NCI-H2196 treated with DMSO at 0.1 percent for 48 hours (cell line): Measurements from ENCODE around the gene PET100.

Source experiments
- DNase-seq: peaks from one replicate; lab custom pipeline; 2025; ENCODE audit not compliant: unreplicated experiment; lab: John Stamatoyannopoulos, UW

The PET100 gene, protein sequence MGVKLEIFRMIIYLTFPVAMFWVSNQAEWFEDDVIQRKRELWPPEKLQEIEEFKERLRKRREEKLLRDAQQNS

DNA sequence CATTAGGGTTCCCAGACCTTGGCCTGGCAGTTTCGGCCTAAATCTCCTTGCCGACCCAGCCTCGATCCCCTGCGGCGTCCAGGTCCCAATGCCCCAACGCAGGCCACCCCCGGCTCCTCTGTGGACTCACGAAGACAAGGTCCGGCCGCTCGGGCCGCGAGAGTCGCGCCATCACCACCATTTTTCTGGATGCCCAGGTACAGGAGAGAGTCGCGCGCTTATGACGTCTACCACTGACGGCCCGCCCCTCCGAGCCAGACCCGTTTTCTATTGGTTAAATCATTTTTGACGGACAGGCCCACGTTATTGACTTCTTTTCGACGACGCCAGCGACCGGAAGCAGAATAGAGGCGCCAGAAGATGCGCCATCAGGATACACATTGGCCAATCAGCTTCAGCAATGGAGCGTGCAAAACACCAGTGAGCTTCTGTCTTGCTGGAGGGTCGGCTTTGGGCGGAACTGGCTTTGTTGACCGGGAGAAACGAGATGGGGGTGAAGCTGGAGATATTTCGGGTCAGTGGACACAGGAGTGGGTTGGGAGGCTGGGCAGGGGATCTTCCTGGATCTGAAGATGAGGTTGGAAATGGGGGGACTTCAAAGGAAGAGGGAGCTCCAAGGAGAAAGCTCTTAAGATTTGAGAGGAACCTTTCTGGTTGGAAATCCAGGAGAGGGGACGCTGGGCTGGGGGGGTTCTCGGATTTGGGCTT is at the start of gene PET100, which contains the start of gene XAB2:
Gene PET100 (plus strand): TSS at position 447 of the 708 bp plus-strand sequence. CDS start 41 bp downstream, at position 488.
Gene XAB2 (minus strand): TSS at position 199 of the 708 bp plus-strand sequence. CDS start 18 bp downstream, at position 181.
- peak; percentile 96 for DNase-seq

DNA sequence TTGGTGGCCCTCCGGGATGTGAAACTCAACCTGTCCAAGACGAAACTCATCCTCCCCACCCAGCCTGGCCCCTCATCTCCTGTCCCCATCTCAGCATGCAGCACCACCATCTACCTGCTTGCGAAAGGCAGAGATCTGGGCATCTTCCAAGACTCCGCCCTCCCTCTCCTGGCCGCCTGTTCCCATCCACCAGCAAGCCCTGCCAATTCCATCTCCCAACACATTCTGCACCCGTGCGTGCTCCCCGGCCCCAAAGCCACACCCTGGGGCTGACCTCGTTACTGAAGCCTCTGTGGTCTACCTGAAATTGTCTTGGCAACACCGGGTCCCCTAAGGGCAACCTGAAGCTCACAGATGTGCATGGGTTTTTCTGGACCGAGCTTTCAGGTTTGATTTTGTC is 47.1 kb upstream of the PET100 start:
- DNase-seq, result no peak

DNA sequence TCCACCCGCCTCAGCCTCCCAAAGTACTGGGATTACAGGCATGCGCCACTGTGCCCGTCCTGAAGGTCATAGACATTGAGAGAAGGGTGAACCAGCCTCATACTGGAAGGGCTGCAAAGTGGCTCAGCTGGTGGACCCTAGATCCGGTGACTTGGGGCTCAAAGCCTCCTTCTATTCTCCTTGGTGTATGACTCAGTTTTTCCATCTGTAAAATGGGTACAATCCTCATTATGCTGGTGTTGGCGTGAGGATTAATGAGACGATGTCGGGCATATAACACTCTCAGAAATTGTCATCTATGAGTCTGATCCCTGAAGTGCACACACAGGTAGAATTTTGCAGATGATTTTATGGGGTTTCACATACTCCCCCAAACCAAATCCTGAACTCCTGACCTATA is 39.8 kb upstream of the PET100 start:
- DNase-seq, result no peak

DNA sequence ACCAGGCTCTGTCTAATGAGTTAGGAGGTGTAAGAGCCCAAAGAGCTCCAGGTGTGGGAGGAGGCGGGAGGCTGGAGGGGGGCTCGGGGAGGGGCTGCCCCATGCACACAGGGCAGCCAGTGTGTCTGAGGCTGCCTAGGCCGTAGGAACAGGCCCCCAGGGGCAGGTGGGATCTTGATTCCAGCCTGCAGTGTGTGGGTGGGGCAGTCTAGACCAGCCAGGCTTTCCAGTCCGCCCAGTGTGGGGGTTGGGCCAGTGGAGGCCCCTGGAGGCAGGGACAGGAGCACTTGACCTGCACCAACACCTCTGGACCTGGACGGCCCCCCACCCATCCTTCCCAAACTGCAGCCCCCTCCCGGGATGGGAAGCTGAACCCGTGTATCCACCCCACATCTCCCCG is 39.3 kb upstream of the PET100 start:
- DNase-seq, result no peak

DNA sequence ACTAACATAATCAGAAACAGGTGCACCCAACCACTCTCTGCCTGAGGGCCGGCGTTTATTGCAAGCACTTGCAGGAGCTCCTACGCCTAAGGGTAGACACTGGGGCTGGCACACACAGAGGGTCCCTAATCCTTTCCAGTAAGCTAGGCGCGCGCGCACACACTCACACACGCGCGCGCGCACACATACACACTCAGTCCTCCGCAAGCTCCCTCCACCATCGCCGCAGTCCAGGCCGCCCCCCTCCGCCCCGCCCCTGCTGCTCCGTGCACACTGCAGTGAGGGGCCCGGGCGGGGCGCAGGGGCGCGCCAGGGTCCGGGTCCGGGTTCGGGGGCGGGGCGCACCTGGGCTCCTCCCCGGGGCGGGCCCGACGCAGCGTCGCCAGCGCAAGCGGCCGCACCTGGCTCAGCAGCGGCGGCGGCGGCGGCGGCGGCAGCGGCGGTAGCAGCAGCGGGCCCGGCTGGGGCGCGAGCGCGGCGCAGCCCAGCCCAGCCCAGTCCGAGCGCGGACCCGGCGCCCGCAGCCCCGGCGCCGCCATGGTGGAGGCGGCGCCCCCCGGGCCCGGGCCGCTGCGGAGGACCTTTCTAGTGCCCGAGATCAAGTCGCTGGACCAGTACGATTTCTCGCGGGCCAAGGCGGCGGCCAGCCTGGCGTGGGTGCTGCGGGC is 34.0 kb upstream of the PET100 start, which contains the start of gene CAMSAP3:
Gene CAMSAP3 (plus strand): TSS at position 398 of the 668 bp plus-strand sequence. CDS start 140 bp downstream, at position 538.
- peak; percentile 58 for DNase-seq

DNA sequence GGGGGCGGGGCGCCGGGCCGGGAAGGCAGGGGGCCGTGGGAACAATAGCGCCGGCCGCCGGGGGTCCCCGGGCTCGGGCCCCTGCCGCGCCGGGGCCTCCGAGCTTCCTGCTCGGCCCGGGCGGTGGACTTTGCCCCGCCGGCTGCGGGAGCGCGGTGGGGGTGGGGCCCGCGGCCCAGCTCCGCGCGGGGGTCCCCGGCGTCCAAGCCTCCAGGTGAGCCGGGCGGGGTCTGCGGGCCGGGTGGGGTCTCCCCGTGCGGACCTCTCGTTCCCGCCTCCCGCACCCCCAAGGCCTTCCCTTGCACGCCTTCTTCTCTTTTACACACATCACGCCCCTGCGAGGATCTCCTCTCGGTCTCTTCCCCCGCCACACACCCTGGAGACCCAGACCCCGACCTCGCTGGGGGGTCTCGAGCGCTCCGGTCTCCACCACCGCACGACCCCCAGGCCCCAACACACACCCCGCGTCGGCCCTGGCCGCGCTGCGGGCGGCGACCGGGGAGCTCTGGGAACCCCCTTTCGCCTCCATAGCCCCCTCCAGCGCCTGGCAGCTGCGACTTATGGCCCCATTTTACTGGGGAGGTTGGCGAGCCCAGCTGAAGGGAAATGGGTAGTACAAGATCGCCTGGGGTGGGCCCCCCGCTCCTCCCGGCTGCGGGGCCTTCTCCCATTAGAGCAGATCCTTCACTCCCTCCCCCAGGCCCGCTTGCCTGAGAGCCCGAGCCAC is 33.2 kb upstream of the PET100 start:
- DNase-seq, result no peak

DNA sequence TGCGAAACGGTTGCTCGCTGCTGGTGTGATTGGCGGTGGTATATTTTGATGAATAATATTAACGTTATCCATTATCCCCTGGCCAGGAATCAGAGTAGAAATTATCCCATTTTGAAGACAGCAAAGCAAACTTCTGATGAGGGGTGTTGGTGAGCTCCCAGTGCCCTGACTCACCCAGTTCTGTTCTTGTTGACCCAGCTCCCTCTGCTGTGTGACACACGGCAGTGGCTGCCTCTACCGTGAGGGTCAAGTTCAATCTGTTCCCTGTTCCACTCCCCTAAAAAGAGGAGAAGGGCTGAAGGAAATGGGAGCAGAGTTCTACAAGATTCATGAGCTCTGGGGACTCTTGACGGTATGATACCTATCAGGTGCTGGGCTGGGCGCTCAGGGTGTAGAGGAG is 31.9 kb upstream of the PET100 start:
- DNase-seq, result no peak

DNA sequence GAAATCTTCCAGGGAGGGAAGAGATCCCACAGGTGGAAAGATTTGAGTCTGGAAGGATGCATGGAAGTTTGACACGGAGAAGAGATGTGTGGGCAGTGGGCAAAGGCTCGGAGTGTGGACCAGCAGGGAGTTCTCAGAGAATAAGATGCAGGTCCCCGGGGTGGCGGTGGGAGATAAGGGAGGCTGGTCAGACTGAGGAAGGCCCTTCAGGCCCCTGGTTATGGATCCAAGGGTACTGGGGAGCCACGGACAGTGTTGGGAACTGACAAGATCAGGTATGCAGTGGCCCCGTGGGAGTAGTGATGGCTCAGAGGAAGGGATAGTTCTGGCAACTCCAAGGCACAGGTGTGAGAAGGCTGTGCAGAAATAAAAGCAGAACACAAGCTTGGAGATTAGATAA is 31.4 kb upstream of the PET100 start:
- DNase-seq, result no peak

DNA sequence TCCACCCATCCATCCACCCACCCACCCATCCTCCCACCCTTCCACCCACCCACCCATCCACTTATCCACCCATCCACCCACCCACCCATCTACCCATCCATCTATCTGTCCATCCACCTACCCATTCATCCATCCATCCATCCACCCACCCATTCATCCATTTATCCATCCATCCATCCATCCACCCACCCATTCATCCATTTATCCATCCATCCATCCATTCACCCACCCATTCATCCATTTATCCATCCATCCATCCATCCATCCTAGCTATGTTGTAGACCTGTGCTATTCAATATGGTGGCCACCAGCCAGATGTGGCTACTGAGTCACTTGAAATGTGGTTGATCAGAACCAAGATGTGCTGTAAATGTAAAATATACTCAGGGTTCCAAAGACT is 28.9 kb upstream of the PET100 start:
- no peak for DNase-seq

DNA sequence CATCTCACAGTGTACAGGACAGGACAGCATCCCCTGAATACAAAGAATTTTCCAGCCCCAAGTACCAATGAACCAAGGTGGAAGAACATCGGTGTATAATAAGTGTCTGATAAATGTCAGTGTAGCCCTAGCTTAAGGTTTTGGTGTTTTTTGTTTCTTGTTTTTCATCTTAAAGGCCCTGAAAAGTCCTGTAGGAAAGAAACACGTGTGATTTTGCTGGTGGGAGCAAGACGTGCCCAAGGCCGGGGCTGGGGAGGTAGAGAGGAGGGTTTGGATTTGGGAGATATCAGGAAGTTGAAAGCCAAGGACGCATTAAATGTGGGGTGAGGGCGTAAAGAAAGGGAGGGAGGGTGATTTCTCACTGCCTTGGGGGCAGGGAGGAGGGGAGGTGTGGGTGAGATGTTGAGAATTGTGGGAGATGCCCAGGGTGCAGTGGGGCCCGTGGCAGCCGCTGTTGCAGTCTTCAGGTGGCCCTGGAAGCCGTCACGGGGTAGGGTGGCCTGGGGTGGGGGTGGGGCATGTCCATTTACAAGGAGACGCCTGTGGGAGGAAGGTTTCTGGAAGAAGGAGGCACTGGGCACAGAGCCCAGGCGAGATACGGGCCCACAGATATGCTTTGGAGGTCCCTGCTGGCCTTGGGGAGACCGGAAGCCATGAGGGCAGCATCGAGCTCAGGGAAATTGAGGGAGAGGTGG is 27.2 kb upstream of the PET100 start:
- no peak for DNase-seq

DNA sequence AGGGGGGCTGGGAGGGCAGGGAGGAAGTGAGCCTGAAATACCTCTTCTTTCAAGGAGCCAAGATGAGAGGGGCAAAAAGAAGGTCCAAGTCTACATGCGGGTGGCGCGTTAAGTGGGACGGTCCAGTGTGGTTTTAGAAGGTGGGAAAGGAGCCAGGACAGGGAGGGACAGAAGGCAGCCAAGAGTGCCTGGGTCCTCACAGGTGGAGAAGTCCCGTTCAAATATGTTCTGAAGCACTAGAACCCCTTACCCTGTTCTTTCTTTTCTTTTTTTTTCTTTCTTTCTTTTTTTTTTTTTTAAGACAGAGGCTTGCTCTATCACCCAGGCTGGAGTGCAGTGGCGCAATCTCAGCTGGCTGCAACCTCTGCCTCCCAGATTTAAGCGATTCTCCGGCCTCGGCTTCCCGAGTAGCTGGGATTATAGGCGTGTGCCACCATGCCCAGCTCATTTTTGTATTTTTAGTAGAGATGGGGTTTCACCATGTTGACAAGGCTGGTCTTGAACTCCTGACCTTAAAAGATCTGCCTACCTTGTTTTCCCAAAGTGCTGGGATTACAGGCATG is 26.6 kb upstream of the PET100 start:
- DNase-seq, result no peak

DNA sequence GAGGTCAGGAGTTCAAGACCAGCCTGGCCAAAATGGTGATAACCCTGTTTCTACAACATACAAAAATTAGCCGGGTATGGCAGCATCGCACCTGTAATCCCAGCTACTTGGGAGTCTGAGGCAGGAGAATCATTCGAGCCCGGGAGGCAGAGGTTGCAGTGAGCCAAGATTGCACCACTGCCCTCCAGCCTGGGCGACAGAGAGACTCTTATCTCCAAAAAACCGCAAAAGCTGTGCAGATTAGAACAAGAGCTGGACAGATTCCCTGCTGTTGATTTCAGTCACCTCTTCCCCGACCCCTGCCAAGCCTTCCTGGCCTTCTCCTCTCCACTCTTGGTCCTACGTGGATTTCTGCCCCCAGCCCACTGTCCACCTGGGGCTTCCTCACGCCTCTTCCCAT is 25.7 kb upstream of the PET100 start:
- DNase-seq, result no peak

DNA sequence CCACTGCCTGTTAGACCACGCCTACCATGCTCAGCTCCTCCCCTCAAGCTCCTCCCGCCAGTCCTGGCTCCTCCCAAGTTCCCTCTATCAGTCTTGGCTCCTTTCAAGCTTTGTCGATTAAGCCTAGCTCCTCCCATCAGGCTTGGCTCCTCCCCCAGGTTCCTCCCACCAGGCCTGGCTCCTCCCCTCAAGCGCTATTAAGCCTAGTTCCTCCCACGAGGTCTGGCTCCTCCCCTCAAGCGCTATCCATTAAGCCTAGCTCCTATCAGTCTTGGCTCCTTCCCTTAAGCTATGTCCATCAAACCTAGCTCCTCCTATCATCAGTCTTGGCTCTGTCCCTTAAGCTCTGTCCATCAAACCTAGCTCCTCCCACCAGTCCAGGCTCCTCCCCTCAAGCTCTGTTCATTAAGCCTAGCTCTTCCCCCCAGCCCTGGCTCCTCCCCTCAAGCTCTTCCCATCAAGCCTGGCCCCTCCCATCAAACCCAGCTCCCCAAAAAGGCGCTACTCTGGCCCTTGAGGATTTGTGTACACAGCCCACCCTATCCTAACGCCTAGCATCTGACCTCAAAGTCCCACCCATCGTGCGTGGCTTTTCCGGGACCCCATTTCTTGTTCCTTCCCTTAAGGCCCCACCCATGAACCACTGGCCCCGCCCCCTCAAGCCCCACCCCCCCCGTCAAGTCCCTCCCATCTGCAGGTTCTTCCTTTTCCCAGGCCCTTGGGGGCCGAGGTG is 23.9 kb upstream of the PET100 start:
- peak; percentile 24 for DNase-seq

DNA sequence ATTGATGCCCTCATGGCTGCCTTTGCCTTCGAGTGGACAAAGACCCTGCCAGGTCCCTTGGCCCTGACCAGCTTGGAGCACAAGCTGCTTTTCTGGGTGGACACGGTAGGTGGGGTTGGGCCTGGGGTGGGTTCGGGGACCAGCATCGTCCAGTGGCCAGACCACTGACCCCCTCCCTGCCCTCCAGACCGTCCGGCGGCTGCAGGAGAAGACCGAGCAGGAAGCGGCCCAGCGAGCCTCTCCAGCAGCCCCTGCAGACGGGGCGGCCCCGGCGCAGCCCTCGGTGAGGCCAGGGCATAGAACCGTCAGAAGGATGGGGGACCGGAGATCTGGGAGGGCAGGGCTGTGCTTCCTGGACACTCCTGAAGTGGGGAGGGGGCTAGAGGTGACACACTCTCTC is 23.3 kb upstream of the PET100 start:
- DNase-seq, result no peak

DNA sequence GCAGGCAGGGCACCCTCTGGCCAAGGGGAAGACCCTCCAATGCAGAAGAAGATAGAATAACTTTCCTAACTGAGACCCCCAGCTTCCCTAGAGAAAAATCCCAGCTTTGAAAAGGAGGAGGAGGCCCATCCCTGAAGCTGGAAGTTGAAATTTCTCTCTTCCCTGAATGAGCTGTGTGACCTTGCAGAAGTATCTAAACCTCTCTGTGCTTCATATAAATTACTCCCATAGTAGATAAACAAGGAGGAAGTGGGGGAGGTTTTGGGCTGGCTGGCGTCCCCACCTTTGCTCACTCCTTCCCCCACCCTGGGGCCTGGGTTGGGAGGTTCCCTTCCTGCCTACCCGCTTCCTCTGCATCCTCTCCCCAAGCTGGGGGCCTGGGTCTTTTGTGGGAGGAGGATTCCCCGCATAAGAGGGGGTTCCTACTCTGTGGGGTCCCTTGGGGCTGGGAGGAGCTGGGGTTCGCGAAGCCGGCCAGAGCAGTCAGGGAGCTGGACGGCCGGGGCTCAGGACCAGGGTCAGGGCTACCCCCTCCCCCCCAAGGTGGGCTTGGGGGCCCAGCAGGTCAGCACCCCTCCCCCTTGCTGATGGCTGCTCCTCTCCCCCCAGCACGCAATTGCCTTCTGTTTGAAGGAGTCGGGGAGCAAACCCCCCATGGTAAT is 22.2 kb upstream of the PET100 start:
- no peak for DNase-seq

DNA sequence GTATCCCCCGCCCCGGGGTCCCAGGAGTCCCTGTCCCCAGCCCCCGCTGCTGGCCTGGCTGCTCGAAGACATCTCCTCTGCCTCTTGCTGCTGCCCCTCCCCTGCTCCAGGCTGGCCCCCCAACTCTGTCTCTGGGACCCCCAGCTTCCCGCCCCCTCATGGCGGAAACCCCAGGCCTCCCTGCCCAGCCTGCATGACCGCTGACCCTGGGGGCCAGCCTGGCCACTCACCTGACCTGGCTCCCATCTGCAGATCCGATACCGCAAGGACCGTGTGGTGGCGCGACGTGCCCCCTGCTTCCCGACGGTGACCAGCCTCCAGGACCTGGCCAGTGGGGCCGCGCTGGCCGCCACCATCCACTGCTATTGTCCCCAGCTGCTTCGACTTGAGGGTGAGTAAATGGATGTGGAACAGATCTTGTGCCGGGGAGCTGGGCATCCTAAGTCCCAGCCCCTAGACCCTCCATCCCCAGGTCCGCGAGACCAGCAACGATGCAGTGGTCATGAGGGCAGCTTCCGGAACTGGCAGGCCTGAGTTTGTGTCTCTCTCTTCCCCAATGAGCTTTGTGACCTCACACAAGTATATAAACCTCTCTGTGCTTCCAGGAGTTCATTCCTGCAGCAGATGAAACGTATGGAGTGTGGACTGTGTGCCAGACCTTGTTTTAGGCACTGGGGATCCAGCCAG is 21.6 kb upstream of the PET100 start:
- no peak for DNase-seq

DNA sequence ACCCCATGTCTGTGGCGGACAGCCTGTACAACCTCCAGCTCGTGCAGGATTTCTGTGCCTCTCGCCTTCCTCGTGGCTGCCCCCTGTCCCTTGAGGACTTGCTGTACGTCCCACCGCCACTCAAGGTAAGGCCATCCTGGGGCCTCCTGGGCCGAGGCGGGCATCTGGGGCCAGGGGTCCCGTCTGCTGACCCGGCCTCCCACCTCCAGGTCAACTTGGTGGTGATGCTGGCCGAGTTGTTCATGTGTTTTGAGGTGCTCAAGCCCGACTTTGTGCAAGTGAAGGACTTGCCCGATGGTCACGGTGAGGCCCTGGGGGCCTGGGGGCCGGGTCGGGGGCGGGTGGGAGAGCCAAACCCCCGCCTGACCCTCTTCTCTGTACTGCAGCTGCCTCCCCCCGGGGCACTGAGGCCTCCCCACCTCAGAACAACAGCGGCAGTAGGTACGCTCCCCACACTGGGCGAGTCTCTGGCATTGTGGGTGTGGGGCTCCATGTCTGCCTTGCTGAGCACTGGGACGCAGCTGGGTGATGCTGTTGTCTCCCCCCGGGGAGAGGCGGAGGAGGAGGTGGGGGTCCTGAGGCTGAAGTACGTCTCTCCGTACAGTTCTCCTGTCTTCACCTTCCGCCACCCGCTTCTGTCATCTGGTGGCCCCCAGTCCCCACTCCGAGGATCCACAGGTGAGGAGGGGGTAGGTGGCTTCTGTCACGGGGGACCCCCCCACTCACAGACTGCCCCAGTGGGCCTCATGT is 18.9 kb upstream of the PET100 start:
- DNase-seq, result no peak

DNA sequence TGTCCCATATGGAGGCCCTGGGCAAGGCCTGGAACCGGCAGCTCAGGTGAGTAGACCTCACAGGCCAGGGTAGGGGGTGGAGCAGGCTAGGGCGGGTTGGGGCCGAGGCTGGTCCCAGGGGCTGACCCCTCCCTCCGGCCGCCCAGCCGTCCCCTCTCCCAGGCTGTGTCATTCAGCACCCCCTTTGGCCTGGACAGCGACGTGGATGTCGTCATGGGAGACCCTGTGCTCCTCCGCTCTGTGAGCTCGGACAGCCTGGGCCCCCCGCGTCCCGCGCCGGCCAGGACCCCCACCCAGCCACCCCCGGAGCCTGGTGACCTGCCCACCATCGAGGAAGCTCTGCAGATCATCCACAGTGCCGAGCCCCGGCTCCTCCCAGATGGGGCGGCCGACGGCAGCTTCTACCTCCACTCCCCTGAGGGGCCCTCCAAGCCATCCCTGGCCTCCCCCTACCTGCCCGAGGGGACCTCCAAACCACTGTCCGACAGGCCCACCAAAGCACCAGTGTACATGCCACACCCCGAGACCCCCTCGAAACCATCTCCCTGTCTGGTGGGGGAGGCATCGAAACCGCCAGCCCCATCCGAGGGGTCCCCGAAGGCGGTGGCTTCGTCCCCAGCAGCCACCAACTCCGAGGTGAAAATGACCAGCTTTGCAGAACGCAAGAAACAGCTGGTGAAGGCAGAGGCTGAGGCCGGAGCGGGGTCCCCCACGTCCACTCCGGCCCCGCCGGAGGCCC is 17.9 kb upstream of the PET100 start:
- no peak for DNase-seq
